Bronchial epithelial cell (primary cell): ENCODE data around the gene NFKBIA. TPM values are rescaled to one million over a fixed set of nuclear protein-coding genes. Genes with fewer than 3 reads are reported as not detected.

Source experiments
- DNase-seq: peaks from one replicate; pipeline ENCODE4 v3.0.0-alpha.2; 2010; ENCODE audit warnings: low read depth
- FAIRE-seq: peaks from 2 replicates; lab custom pipeline; 2011; peaks lifted over from hg19 to GRCh38; lab: Jason Lieb, UNC
- H3K27me3 ChIP-seq: 2 replicates; pipeline ENCODE4 v1.5.1; 2011; ENCODE audit warnings: low read length; ENCODE audit not compliant: control insufficient read depth, insufficient read depth
- H3K36me3 ChIP-seq: 2 replicates; pipeline ENCODE4 v1.5.1; 2011; ENCODE audit warnings: low read length; ENCODE audit not compliant: control insufficient read depth, insufficient read depth
- H3K4me3 ChIP-seq: 2 replicates; pipeline ENCODE4 v1.5.1; 2011; ENCODE audit warnings: mild to moderate bottlenecking, low read depth, low read length, control low read depth
- CTCF ChIP-seq: IDR thresholded peaks from 2 replicates; pipeline ENCODE4 v1.5.1; 2011; ENCODE audit warnings: mild to moderate bottlenecking, moderate library complexity, low read length, control low read depth, inconsistent platforms; ENCODE audit not compliant: insufficient read depth, severe bottlenecking
- total RNA-seq: library from RNA; depleted of rRNA; stranded (reverse); fragments of >200 nt; gene quantifications from 2 replicates; pipeline ENCODE4 v1.2.1, GENCODE V29; 2014

NFKBIA gene
- total RNA-seq, 1 donor from 2014 or later, result 60.6 TPM

- FAIRE-seq, result no peak
- no peaks in the 10 kb centered on the region for H3K27me3 ChIP-seq
- TF ChIP-seq CTCF, result no peak
- peak; percentile 59 for DNase-seq
- H3K4me3 ChIP-seq, result no peak overlapping the region
- no peaks in the 10 kb centered on the region for H3K36me3 ChIP-seq
These were observed 15.7 kb upstream of the NFKBIA start for GRCh38 chr14:35420036-35420811.

GRCh38 chr14:35419429-35419841, 14.9 kb upstream of the NFKBIA start:
- H3K27me3 ChIP-seq, result no peaks in the 10 kb centered on the region
- no peak for TF ChIP-seq CTCF
- no peaks in the 10 kb centered on the region for H3K36me3 ChIP-seq
- DNase-seq (peak; percentile 42), FAIRE-seq (no peak)
- no peak overlapping the region for H3K4me3 ChIP-seq

GRCh38 chr14:35418093-35418492, 13.5 kb upstream of the NFKBIA start:
- DNase-seq (no peak), FAIRE-seq (no peak)
- no peaks in the 10 kb centered on the region for H3K27me3 ChIP-seq
- no peaks in the 10 kb centered on the region for H3K36me3 ChIP-seq
- TF ChIP-seq CTCF, result no peak
- no peak overlapping the region for H3K4me3 ChIP-seq

- H3K4me3 ChIP-seq, result no peak overlapping the region
- DNase-seq (no peak), FAIRE-seq (no peak)
- no peaks in the 10 kb centered on the region for H3K36me3 ChIP-seq
- no peak for TF ChIP-seq CTCF
- no peaks in the 10 kb centered on the region for H3K27me3 ChIP-seq
These were observed 11.7 kb upstream of the NFKBIA start for GRCh38 chr14:35416108-35416750.

GRCh38 chr14:35414365-35414764, 9.8 kb upstream of the NFKBIA start:
- H3K27me3 ChIP-seq, result no peaks in the 10 kb centered on the region
- DNase-seq (peak; percentile 20), FAIRE-seq (no peak)
- no peaks in the 10 kb centered on the region for H3K36me3 ChIP-seq
- H3K4me3 ChIP-seq, result no peak overlapping the region
- TF ChIP-seq CTCF, result no peak
